ENCODE measurements around the gene STRN. TPM values are rescaled to one million over a fixed set of nuclear protein-coding genes. Genes with fewer than 3 reads are reported as not detected.
"Not testable (repeated sequence)": the region's sequence is repeated elsewhere in the genome, so short reads cannot be mapped to it uniquely, and the experiment has no call there.

The STRN gene
- total RNA-seq, 2 donors from 2014 or later = 7.3 to 12.7 TPM

DNA sequence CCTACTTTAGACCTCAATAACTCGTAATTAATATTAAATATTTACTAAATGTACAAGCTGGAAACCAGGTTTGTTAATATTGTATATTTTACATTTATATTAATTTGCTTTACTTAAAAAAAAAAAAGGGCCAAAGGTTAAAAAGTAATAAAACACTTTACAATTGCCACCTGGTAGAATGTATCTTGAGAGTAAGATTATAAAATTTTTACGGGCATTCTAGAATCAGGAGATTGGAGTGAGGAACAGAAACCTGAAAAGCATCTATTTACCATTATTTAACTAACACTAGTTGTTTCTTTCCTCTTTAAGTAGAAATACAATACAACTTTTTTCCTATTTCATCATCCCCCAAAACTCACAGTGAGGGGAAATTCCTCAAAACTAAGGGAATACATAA lies 15.6 kb upstream of the STRN start:
- 93 to 97% methylated on average over 2 of the region's 2 CpGs for WGBS, 2 donors
- Histone ChIP-seq H3K4me1 (no peaks in the 10 kb centered on the region), H3K27ac (no peak overlapping the region), H3K9me3 (no peaks in the 10 kb centered on the region), H3K4me3 (no peak overlapping the region), H3K36me3 (replicated peaks in 1 of 2; ENCODE audit: insufficient read depth in 1 of 2, low read depth in 2 of 2) (peaks cover 3 to 4% of the 10 kb centered on the region in 2 donors), H3K27me3 (no peaks in the 10 kb centered on the region)
- TF ChIP-seq, protein P1, sequence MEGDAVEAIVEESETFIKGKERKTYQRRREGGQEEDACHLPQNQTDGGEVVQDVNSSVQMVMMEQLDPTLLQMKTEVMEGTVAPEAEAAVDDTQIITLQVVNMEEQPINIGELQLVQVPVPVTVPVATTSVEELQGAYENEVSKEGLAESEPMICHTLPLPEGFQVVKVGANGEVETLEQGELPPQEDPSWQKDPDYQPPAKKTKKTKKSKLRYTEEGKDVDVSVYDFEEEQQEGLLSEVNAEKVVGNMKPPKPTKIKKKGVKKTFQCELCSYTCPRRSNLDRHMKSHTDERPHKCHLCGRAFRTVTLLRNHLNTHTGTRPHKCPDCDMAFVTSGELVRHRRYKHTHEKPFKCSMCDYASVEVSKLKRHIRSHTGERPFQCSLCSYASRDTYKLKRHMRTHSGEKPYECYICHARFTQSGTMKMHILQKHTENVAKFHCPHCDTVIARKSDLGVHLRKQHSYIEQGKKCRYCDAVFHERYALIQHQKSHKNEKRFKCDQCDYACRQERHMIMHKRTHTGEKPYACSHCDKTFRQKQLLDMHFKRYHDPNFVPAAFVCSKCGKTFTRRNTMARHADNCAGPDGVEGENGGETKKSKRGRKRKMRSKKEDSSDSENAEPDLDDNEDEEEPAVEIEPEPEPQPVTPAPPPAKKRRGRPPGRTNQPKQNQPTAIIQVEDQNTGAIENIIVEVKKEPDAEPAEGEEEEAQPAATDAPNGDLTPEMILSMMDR (IDR thresholded peaks at IDR 0.05) = no peak
- TF ChIP-seq POLR2A (IDR thresholded peaks at IDR 0.05) = no peak
- intact Hi-C loops (cut with DNase I) = no loop called here
- ATAC-seq (no peak), DNase-seq (no peak)

DNA sequence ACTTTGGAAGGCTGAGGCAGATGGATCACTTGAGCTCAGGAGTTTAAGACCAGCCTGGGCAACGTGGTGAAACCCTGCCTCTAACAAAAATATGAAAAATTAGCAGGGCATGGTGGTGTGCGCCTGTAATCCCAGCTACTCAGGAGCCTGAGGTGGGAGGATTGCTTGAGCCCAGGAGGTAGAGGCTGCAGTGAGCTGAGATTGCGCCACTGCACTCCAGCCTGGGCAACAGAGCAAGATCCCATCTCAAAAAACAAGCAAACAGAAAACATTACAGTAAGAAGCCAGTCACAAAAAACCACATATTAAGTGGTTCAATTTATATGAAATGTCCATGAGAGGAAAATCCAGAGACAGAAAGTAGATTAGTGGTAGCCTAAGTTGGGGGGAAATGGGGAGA lies 12.7 kb upstream of the STRN start:
- H3K4me3 ChIP-seq; H3K36me3 ChIP-seq (replicated peaks in 1 of 2; ENCODE audit: insufficient read depth in 1 of 2, low read depth in 2 of 2); H3K4me1 ChIP-seq; H3K27me3 ChIP-seq; ATAC-seq; DNase-seq; H3K9me3 ChIP-seq; intact Hi-C loops (cut with DNase I); H3K27ac ChIP-seq: not testable (repeated sequence)
- 90 to 100% methylated on average over 3 of the region's 3 CpGs for WGBS, 2 donors

DNA sequence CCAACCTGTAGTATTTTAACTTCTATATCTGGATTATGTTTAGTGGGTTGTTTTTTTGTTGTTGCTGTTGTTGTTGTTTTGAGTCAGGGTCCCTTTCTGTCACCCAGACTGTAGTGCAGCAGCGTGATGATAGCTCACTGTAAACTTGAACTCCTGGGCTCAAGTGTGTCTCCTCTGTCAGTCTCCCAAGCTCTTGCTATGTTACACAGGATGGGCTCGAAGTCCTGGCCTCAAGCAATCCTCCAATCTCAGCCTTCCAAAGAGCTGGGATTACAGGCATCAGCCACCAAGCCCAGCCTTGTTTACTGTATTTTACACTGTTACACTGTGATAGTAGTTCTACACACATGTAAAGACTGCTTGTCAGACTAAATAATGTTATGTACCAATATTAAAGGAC lies 9.7 kb upstream of the STRN start:
- 82 to 88% methylated on average over 2 of the region's 2 CpGs for WGBS, 2 donors
- ATAC-seq = no peak
- Histone ChIP-seq H3K4me1 (no peaks in the 10 kb centered on the region), H3K36me3 (replicated peaks in 1 of 2; ENCODE audit: insufficient read depth in 1 of 2, low read depth in 2 of 2) (no peaks in the 10 kb centered on the region), H3K9me3 (no peaks in the 10 kb centered on the region), H3K27me3 (no peaks in the 10 kb centered on the region), H3K4me3 (no peak overlapping the region), H3K27ac (no peak overlapping the region)
- TF ChIP-seq, protein P1 (IDR thresholded peaks at IDR 0.05) = no peak
- TF ChIP-seq POLR2A (IDR thresholded peaks at IDR 0.05) = no peak
- DNase-seq = no peak
- intact Hi-C loops (cut with DNase I) = no loop called here

DNA sequence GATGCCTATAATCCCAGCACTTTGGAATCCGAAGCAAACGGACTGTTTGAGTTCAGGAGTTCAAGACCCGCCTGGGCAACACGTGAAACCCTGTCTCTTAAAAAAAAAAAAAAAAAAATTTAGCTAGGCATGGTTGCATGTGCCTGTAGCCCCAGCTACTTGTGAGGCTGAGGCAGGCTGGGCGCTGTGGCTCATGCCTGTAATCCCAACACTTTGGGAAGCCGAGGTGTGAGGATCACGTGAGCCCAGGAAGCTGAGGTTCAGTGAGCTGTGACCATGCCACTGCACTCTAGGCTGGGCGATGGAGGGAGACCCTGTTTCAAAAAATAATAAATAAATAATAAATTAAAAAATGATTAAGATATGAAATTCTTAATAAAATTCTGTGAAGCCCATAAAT lies 9.0 kb upstream of the STRN start:
- H3K9me3 ChIP-seq = no peaks in the 10 kb centered on the region
- no peaks in the 10 kb centered on the region for H3K27me3 ChIP-seq
- ATAC-seq (no peak), DNase-seq (no peak)
- H3K4me1 ChIP-seq = no peaks in the 10 kb centered on the region
- intact Hi-C loops (cut with DNase I) = no loop called here
- no peaks in the 10 kb centered on the region for H3K36me3 ChIP-seq (replicated peaks in 1 of 2; ENCODE audit: insufficient read depth in 1 of 2, low read depth in 2 of 2)
- H3K27ac ChIP-seq = no peak overlapping the region
- no peak overlapping the region for H3K4me3 ChIP-seq
- 87 to 94% methylated on average over 8 of the region's 8 CpGs for WGBS, 2 donors
- TF ChIP-seq, protein P1 (IDR thresholded peaks at IDR 0.05) = no peak
- no peak for TF ChIP-seq POLR2A (IDR thresholded peaks at IDR 0.05)

DNA sequence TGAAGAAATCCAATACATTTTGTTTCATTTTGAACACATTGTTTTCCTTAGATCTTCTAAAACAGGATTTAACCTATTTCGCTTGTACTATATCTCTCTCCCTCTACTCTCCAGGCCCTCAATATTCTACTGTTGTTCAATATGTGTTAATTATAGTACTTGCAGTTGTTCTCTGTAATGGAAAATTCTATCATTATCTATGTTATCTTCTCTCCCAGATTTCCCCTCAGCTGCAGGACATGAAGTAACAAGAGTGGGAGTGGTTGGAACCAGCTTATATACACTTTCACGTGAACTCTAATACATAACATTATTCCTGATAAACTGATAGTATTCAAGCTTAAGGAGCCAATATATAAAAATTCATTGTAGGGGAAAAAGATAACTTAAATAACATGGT lies 7.0 kb upstream of the STRN start:
- WGBS, 2 donors = 59 to 63% methylated on average over 2 of the region's 2 CpGs
- H3K4me1 ChIP-seq = no peaks in the 10 kb centered on the region
- H3K27me3 ChIP-seq = no peaks in the 10 kb centered on the region
- ATAC-seq (no peak), DNase-seq (no peak)
- intact Hi-C loops (cut with DNase I) = no loop called here
- no peaks in the 10 kb centered on the region for H3K36me3 ChIP-seq (replicated peaks in 1 of 2; ENCODE audit: insufficient read depth in 1 of 2, low read depth in 2 of 2)
- H3K4me3 ChIP-seq = no peak overlapping the region
- H3K9me3 ChIP-seq = no peaks in the 10 kb centered on the region
- TF ChIP-seq, protein P1 (IDR thresholded peaks at IDR 0.05) = no peak
- TF ChIP-seq POLR2A (IDR thresholded peaks at IDR 0.05) = no peak
- H3K27ac ChIP-seq = no peak overlapping the region
